GM19193 (cell line): ENCODE data around the gene EID2B.

Source experiments
- POLR2A ChIP-seq: IDR thresholded peaks from 4 replicates; pipeline ENCODE4 v1.6.1; 2011; ENCODE audit not compliant: insufficient read depth, insufficient read length; ENCODE audit errors: extremely low read depth

The EID2B gene

DNA sequence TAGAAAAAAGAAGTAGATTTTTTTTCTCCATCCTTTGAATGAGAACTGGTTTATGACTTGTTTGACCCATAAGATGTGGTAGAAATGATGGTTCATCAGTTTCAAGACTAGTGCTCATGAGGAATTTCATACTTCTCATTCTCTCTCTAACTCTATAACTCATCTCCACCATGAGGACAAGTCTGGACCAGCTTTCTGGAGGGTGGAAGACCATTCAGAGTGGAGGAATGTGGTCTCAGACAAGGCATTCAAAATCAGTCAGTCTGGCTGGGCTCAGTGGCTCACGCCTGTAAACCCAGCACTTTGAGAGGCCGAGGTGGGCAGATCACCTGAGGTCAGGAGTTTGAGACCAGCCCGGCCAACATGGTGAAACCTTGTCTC lies 10.8 kb upstream of the EID2B start:
- TF ChIP-seq POLR2A = no peak

DNA sequence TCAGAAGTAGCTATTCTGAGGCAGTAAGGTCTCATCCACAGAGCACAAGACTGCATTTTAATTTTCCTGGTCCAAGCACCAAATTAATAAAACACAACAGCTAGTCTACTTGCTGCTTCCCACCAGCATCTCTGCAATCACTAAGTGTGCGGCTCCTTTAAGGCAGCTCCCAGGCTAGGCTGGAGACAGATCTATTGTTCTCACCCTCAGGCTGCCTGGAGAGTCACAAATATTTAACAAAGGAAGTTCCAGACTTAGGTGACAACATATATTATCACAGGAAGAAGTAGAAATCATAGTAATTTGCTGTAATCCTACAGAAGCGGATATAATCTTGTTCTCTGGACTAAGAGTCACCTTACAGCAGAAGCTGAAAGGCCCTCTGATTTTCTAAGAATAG lies 9.6 kb upstream of the EID2B start:
- no peak for TF ChIP-seq POLR2A

DNA sequence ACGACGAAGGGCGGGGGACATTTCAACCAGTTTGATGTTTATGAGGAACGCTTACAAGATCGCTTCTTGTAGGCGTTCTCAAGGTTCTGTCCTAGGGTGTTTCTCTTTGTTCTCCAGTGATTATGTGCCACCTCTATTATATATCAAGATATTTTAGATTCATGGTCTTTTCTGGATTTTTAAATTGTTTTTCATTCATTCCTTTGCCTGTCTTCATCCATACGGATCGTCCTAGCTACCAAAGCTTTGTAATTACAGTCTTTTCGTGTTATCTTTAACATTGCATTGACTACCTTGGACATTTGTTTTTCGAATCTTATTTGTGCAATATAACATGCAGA lies 7.7 kb upstream of the EID2B start:
- no peak for TF ChIP-seq POLR2A

DNA sequence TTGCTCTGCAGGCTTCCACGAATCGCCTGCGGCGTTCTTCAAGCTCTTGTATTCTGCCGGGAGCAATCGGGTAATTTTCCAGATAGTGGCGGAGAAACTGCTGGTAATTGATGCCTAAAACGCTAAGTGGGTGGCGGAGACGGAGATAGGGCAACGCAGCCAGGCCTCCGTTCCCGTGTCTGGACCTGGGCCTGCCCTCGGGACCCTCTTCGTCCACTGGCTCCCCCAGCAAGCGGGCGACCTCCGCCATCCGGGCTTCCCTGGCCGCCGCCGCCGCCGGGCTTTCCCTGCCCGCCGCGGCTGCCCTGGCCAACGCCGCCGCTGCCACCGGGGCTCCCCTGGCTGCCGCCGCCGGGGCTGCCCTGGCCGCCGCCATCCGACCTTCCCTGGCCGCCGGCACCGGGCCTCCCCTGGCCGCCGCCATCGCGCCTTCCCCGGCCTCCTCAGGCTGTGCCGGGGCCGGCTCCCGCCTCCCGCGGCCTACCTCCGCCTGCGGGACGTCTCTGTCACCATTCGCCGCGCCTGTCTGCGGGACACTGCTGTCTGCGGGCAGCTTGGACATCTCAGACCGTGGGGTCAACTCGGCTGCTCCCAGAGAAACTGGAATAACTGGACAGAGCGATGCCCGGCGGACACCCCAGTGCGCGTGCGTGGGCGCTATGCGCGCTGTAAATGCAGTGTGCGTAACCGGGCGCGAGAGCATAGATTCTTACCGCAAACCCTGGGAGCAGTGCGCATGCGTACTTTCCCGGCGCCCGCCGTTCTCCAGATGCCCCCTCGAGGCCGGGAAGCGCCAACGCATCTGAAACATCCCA lies 7.1 kb upstream of the EID2B start, which contains the start of gene EID2:
EID2 (minus strand) TSS at position 644 of the 815 bp plus-strand sequence; CDS start at position 562, 82 bp downstream.
- peak; percentile 76 for TF ChIP-seq POLR2A

DNA sequence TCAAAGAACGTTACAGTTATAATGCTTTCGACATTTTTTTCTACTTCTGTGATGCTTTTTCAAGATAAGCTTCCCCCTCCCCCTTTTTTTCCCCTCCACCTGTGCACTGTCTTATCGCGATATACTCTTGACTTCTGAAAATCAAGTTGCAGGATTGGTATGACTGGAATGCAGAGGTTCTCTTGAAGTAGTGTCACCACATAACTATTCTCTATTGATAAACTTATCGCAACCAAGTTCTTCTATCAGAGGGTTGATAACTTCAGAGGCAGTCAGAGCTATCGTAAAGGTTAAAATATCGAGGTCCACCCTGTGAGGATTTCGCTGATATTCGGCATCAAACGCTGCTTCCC lies 6.5 kb upstream of the EID2B start:
- no peak for TF ChIP-seq POLR2A

DNA sequence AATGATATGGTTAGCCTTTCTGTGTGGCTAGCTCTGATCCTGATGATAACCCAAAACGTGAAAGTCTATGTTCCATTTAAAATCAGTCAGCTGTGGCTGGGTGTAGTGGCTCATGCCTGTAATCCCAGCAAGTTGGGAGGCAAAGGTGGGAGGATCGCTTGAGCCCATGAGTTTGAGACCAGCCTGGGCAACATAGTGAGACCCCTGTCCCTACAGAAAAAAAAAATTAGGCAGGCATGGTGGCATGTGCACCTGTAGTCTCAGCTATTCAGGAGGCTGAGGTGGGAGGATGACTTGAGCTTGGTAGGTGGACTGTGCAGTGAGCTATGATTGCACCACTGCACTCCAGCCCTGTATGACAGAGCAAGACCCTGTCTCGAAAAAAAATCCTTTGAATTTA lies 1.1 kb upstream of the EID2B start:
- TF ChIP-seq POLR2A = no peak

DNA sequence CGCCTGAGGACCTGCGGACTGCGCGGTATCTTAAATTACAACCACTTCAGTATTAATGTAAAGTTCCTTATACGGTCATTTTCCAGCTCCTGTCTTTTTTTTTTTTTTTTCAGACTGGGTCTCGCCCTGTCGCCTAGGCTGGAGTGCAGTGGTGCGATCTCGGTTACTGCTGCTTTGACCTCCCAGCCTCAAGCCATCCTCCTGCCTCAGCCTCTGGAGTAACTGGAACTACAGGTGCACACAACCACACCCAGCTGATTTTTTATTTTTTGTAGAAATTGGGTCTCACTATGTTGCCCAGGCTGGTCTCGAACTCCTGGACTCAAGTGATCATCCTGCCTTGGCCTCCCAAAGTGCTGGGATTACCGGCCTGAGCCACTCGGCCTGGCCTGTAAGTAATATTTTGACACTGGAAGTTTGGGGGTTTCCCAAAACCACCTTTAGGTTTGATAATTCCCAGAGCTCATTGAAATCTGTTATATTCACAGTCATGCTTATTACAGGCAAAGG lies 406 bp upstream of the EID2B start:
- no peak for TF ChIP-seq POLR2A

DNA sequence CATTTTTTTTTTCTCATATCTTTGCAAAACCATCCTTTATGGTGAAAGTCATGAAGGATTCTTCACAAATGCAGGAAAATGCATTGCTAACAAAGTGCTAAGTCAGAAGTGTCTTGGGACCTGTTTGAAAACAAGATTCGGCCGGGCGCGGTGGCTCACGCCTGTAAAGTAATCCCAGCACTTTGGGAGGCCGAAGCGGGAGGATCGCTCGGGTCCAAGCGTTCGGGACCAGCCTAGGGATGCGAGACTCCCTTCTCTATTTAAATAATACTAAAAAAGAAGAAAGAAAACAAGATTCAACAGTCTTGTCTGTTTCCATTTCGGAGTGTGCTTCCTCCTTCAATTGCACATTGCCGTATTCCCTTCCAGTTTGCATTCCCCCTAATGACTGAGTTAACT lies 819 bp downstream of the EID2B start:
- TF ChIP-seq POLR2A = no peak

DNA sequence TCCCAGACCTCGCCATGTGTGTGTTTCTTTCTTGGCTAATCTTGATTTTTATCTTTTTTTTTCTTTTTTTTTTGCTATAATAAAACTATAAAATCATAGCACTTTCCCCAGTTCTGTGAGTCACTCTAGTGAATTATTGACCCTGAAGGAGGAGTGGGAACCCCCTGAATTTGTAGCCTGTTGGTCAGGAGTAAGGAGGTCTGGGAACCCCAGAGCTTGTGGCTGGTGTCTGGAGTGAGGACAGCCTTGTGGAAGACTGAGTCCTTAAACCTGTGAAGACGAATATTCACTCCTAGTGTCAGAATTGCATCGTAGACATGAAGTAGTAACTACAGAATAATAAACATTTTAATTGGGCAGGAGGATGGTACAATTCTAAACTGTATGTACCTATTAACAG lies 7.4 kb downstream of the EID2B start:
- TF ChIP-seq POLR2A = no peak

DNA sequence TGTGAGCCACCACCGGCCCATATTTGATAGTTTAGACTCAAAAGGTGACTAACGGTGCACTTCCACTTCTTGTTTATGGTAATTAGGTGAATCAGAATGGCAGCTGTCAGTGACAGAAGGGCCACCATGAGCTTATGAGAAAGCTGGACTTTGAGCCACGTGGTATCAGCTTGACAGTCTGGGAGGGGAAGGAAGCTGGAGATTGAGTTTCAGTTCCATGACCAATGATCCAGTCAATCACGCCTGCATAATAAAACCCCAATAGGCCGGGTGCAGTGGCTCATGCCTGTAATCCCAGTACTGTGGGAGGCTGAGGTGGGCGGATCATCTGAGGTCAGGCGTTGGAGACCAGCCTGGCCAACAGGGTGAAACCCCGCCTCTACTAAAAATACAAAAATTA lies 8.2 kb downstream of the EID2B start:
- no peak for TF ChIP-seq POLR2A

DNA sequence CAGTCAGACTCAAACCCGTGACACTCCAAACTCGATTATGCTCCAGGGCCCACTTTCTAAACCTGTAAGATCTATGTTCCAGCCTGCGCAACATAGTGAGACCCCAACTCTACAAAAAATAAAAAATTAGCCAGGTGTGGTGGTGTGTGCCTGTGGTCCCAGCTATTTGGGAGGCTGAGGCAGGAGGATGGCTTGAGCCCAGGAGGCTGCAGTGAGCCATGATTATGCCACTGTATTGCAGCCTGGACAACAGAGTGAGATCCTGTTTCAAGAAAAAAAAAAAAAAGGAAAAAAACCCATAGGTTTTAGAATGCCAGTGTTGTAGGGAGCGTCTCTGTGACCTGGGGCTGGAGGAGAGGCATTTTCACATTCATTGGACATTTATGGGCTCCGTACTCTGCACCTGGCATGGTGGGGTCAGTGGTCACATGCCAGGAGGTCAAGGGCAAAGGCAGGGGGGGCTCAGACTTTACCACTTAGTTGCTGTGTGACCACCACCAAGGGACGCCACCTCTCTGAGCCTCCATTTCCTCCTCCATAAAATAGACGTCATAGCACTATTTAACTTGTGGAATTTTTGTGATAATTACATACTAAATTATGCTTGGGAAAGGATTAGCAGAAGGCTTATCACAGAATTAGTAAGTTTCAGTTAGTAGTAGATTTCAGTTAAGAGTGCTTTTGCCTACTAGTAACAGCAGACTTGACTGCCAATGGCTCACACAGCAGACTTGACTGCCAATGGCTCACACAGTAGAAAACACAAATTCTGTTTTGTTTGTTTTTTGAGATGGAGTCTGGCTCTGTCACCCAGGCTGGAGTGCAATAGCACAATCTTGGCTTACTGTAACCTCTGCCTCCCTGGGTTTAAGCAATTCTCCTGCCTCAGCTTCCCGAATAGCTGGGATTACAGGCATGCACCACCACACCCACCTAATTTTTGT lies 11.8 kb downstream of the EID2B start:
- no peak for TF ChIP-seq POLR2A

DNA sequence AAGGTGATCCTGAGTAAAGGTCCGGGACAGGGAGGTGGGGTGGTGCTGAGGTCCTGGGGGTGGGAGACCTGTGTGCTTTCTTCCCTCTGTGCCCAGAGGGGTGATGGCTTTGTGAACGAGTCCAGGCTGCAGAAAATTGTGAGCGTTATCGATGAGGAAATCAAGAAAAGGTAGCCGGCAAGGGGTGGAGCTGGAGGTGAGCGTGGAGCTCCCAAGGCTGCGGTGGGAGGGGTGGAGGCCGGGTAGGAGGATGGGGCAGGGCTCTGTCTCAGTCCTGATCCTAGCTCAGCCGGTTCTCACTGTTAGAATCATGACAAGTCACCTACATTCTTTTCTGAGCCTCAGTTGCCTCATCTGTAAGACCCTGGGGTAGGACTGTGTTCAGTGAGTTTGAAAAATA lies 13.7 kb downstream of the EID2B start:
- no peak for TF ChIP-seq POLR2A

DNA sequence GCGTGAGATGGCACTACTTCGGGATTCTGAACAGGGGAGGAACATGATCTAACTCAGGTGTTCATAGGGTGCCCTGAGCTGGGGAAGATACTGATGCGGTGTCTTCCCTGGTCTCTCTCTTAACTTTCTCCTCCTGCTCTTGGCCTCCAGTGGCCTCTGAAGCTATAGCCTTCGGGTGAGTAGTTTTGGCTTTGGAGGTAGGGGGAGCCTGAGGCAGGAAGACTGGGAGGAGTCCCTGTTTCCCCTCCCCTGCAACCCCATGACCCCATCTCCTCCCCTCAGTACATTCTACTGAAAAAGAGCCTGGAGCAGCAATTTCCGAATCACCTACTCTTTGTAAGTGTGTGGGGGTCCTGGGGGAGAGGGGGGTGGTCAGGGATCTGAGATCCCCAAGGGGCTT lies 14.2 kb downstream of the EID2B start:
- no peak for TF ChIP-seq POLR2A

DNA sequence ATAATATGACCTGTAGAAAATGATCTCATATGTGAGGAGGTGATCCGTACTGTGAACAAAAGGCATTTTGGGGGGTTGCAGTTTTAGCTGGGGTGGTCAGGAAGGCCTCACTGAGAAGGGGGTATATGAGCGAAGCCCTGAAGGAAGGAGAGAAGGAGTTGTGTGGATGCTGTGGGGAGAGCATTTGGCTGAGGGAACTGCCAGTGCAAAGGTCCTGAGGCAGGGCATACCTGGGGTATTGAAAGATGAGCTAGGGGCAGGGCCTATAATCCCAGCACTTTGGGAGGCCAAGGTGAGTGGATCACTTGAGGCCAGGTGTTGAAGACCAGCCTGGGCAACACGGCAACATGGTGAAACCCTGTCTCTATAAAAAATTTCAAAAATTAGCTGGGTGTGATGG lies 15.2 kb downstream of the EID2B start:
- TF ChIP-seq POLR2A = no peak

DNA sequence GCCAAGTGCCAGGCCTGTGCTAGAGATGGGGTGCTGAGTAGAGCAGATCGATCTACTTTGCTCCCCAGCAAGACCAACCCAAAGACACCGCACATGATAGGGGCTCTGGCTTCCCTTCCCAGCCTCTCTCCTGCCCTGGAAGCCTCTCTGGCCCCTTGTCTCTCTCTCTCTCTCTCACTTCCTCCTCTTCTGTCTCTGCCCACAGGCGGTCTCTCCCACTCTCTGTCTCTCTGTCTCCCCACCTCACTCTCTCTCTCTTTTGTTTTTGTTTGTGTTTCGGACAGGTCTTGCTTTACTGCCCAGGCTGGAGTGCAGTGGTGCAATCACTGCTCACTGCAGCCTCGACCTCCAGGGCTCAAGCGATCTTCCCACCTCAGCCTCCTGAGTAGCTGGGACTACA lies 16.4 kb downstream of the EID2B start:
- no peak for TF ChIP-seq POLR2A

DNA sequence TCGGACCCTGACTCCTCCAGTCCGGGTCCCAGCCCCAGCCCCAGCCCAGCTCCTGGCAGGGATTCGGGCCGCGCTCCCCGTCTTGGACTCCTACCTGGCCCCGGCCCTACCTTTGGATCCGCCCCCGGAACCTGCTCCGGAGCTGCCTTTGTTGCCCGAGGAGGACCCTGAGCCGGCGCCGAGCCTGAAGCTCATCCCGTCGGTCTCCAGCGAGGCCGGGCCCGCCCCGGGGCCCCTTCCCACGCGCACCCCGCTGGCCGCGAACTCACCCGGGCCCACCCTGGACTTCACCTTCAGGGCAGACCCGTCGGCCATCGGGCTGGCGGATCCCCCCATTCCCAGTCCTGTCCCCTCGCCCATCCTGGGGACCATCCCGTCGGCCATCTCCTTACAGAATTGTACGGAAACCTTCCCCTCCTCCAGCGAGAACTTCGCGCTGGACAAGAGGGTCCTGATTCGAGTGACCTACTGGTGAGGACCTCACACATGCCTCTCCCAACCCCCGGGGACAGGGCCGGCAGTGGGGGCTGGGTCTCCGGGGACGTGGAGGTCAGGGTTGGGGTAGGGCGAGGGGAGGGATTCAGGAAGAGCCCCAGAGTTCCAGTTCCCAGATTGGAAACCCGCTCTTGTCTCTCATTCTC lies 17.0 kb downstream of the EID2B start:
- TF ChIP-seq POLR2A = no peak

DNA sequence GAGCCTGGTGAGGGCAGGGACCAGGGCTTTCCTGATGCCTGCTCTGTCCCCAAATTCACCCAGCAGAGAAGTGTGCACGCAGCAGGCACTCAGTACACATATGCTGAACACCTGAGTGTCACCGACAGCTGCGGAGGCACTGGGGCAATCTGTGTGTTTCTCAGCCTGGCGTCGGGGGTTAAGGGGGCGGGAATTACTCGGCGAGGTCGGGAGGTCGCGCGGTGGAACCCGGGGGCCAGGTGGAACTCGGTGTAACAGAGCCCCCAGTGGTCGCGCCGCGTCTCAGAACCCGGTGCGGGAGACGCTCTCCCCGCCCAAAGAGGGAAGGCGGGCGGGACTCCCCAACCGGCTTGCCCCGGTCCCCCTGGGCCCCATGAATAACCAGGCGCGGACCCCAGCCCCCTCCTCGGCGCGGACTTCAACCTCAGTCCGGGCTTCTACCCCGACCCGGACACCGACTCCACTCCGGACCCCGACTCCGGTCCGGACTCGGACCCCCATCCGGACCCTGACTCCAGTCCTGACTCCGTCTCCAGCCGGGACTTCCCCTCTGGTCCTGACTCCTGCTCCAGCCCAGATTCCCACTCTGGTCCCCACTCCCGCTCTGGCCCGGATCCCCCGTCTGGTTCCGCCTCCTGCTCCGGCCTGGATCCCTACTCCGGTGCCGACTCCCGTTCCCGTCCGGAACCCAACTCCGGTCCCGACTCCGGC lies 17.7 kb downstream of the EID2B start, which contains the start of gene SELENOV:
SELENOV (plus strand) TSS at position 300 of the 711 bp plus-strand sequence; CDS start at position 374, 74 bp downstream.
- no peak for TF ChIP-seq POLR2A
